Measurements from ENCODE around the gene CDK19. TPM values are rescaled to one million over a fixed set of nuclear protein-coding genes. Genes with fewer than 3 reads are reported as not detected.

Gene CDK19
- total RNA-seq, 1 experiment from 2014 or later: 7.0 TPM

DNA sequence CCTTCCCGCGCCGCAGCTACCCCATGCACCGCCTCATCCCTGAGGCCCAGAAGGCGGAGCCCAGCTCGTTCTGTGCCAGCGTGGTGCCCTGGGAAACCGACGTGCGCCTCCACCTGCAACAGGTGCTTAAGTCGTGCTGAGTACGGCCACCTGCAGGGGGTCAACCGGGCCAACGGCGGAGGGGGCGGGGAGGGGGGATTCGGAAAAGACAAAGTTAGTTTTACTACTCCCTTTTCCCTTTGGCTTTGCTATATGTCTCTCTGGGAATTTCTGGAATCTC is 168.9 kb downstream of the CDK19 start:
- peak; percentile 51 for DNase-seq
- no peak overlapping the region for H3K4me3 Mint-ChIP-seq
- WGBS (ENCODE audit: extremely low coverage, insufficient read length, low lambda C conversion rate): no CpG with 5 or more reads among the region's 17 CpGs

More for the DNA sequence above, 168.9 kb downstream of the CDK19 start:
- no peak overlapping the region for H4K91ac ChIP-seq (ENCODE audit: insufficient read length, low read depth, low read length)
- H4K5ac ChIP-seq (ENCODE audit: insufficient read length, low read depth, low read length): no peak overlapping the region
- TF ChIP-seq, protein P1, sequence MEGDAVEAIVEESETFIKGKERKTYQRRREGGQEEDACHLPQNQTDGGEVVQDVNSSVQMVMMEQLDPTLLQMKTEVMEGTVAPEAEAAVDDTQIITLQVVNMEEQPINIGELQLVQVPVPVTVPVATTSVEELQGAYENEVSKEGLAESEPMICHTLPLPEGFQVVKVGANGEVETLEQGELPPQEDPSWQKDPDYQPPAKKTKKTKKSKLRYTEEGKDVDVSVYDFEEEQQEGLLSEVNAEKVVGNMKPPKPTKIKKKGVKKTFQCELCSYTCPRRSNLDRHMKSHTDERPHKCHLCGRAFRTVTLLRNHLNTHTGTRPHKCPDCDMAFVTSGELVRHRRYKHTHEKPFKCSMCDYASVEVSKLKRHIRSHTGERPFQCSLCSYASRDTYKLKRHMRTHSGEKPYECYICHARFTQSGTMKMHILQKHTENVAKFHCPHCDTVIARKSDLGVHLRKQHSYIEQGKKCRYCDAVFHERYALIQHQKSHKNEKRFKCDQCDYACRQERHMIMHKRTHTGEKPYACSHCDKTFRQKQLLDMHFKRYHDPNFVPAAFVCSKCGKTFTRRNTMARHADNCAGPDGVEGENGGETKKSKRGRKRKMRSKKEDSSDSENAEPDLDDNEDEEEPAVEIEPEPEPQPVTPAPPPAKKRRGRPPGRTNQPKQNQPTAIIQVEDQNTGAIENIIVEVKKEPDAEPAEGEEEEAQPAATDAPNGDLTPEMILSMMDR (conservative IDR thresholded peaks at IDR 0.05): no peak
- no peak overlapping the region for H2BK5ac ChIP-seq (ENCODE audit: insufficient read length, low read length)
- no peak overlapping the region for H3T11ph ChIP-seq (ENCODE audit: low read length)
- H3K79me2 ChIP-seq (ENCODE audit: insufficient read depth, low read length): no peaks in the 10 kb centered on the region
- H2BK20ac ChIP-seq (ENCODE audit: low read depth, low read length, poor library complexity, severe bottlenecking): no peak overlapping the region
- H3K4me2 ChIP-seq (ENCODE audit: insufficient read depth, insufficient read length, low read length): no peak overlapping the region
- H3K4me1 Mint-ChIP-seq: peaks cover 4 to 7% of the 10 kb centered on the region in 2 experiments
- H3K79me1 ChIP-seq (ENCODE audit: insufficient read depth, low read depth, low read length, poor library complexity, severe bottlenecking): no peaks in the 10 kb centered on the region
- H3K4me1 ChIP-seq (ENCODE audit: insufficient read depth, low read length): no peaks in the 10 kb centered on the region
- no peaks in the 10 kb centered on the region for H3K9me3 ChIP-seq (ENCODE audit: control insufficient read depth, low read depth, low read length)
- no peaks in the 10 kb centered on the region for H3K27me3 Mint-ChIP-seq (ENCODE audit: low read depth)
- H3K23me2 ChIP-seq (ENCODE audit: insufficient read length, low read depth, low read length, poor library complexity, severe bottlenecking): no peaks in the 10 kb centered on the region
- H2BK120ac ChIP-seq (ENCODE audit: low read depth, low read length, poor library complexity, severe bottlenecking): no peak overlapping the region
- H2AK5ac ChIP-seq (ENCODE audit: insufficient read length, low read length): no peak overlapping the region
- H3K23ac ChIP-seq (ENCODE audit: insufficient read length, low read depth, low read length): no peak overlapping the region
- no peak overlapping the region for H2BK15ac ChIP-seq (ENCODE audit: low read depth, low read length)
- H3K27ac Mint-ChIP-seq: no peak overlapping the region
- H4K20me1 ChIP-seq (ENCODE audit: control insufficient read depth, insufficient read depth, insufficient read length): no peaks in the 10 kb centered on the region
- H4K8ac ChIP-seq (replicated peaks; ENCODE audit: insufficient read length, low read depth, low read length): no peak overlapping the region
- H3K27ac ChIP-seq (ENCODE audit: insufficient read length, low read depth, low read length): no peak overlapping the region
- H3K18ac ChIP-seq (ENCODE audit: insufficient read length, low read depth, low read length): no peak overlapping the region
- no peak overlapping the region for H3K56ac ChIP-seq (ENCODE audit: insufficient read length, low read depth, low read length)
- no peak overlapping the region for H2AFZ ChIP-seq (ENCODE audit: low read length)
- H3K36me3 Mint-ChIP-seq (ENCODE audit: insufficient read depth in 1 of 3, low read depth in 3 of 3): peaks cover 0 to 7% (median 2%) of the 10 kb centered on the region in 3 experiments; a peak in 2 of 7 replicates
- no peak overlapping the region for H2BK12ac ChIP-seq (ENCODE audit: insufficient read length, low read depth, low read length)
- H3K9ac ChIP-seq (ENCODE audit: extremely low read depth, insufficient read length, low read length): no peak overlapping the region
- H3K14ac ChIP-seq (ENCODE audit: insufficient read depth, low read length): no peak overlapping the region
- no peaks in the 10 kb centered on the region for H3K9me3 Mint-ChIP-seq
- no peak overlapping the region for H3K4ac ChIP-seq (ENCODE audit: low read depth, low read length)
- H3K27me3 ChIP-seq (ENCODE audit: insufficient read depth, low read length): no peaks in the 10 kb centered on the region

Measured in H9 (cell line).